Measurements from ENCODE around the gene LRRC14B. TPM values are rescaled to one million over a fixed set of nuclear protein-coding genes. Genes with fewer than 3 reads are reported as not detected.
"Not testable (repeated sequence)": the region's sequence is repeated elsewhere in the genome, so short reads cannot be mapped to it uniquely, and the experiment has no call there.

LRRC14B gene
- total RNA-seq, 1 donor from 2014 or later: not detected

GRCh38 chr5:206406-206805, 15.1 kb downstream of the LRRC14B start:
- intact Hi-C loops (cut with micrococcal nuclease): no loop called here

DNA sequence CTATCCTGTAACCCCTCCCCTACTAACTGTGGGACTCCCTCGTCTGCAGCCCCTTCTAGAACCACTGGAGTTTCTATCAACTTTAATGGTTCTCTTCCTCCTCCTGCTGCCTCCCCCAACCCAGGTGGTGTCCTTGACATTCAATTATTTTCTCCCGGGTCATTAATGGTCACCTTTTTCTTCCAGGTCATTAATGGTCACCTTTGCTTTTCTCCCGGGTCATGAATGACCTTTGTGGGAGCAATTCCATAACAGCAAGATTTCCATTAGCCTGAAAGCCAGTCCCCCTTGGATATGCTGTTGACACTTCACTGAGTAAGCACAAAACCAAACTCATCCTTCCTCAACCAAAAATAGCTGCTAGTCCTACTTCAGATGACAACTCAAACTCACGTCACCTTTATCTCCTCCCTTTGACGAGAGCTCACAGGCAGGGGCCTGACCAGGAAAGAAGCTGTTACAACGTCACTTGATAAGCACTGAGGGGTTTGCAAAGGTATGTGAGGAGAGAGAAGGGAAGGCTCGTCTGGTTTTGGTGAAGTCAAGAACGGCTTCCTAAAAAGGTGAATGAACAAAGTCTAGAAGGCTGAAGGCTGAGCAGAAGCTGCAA, 15.7 kb downstream of the LRRC14B start:
- intact Hi-C loops (cut with micrococcal nuclease): no loop called here

- intact Hi-C loops (cut with micrococcal nuclease): no loop called here
Observed at GRCh38 chr5:207599-207998, 16.3 kb downstream of the LRRC14B start.

DNA sequence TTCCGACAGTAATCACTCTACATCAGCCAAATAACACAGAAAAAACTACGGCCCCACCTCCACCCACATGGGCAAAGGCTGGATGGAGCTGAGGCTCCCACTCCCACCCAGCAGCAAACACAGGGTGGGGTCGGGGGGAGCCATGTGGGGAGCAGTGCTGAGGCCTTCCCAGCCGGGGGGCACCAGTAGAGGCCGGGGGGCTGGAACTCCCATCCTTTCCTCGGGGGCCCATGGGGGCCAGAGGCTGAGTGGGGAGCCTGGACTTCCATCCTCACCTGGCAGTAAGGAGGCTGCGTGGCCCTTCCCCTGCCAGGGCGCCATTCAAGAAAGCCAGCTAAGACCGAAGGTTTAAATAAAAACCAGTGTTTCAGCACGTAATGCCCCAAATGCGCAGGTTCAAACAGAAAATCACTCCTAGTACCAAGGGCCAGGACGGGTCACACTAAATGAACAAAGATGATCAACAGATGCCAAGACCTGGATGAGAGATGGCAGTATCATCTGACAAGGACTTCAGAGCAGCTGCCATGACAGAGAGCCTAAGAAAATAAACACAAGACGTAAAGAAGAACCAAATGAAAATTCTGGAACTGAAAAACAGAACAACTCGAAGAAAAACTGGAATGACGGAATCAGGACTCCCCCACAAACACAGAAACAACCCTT, 17.3 kb downstream of the LRRC14B start:
- intact Hi-C loops (cut with micrococcal nuclease): no loop called here

GRCh38 chr5:213803-214395, 22.6 kb downstream of the LRRC14B start:
- intact Hi-C loops (cut with micrococcal nuclease): no loop called here

DNA sequence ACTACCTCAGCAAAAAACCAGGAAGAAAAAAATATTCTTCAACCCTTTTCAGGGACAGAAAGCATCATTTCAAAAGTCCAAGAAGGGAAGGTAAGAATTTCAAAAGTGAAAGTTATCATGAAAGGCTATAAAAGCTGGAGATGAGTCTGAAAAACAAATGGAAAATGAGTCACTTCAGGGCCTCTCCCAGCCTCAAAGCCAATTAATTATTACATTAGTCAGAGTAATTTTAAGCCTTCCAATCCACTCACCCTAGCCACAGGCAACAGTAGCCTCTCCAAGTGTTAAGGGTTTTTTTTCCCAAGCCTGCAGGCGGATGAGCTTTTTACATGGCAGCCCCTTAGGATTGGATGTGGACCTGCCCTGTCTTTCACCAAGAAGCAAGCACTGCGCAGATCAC, 24.0 kb downstream of the LRRC14B start:
- intact Hi-C loops (cut with micrococcal nuclease): loop anchor here (5.0 kb wide), 1 partner anchor 117 kb away; no protein-coding TSS in a partner anchor

- intact Hi-C loops (cut with micrococcal nuclease): loop anchor here (5.0 kb wide), 1 partner anchor 116 kb away; no protein-coding TSS in a partner anchor
Observed at GRCh38 chr5:216076-216475, 24.8 kb downstream of the LRRC14B start.

DNA sequence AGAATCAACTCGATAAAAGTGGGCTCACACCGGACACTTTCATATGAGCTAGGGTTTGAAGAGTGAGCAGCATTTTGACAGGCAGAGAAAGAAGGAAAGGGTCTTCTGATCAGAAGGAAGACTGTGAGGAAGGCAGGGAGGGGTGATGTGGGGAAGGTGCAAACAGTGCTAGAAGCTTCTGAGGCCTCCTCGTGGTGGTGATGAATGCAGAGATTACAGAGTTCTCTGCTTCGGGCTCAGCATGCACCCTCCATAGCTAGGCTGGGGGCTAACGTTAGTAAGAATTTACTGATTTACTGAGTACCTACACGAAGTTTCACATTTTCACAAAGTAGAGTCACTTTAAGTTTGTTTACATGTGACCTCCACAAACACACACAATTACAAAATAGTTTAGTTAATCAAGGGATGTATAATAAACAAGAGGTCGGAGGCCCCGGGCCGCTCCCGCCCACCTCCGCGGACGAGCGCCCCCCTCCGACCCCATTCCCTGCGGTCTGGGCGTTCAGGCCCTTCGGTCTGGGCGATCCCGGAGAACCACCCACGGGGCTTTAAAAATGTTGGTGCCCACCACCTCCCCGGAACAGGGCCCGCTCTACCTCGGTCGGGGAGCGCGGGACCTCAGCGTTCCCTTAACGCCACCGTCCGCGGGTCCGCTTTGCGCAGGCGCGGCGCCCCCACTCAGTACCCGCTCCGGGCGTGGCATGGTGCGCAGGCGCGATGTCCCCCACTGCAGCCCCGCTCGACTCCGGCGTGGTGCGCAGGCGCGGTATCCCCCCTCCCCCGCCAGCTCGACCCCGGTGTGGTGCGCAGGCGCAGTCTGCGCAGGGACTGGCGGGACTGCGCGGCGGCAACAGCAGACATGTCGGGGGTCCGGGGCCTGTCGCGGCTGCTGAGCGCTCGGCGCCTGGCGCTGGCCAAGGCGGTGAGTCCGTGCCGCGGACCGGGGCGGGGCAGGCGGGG, 26.5 kb downstream of the LRRC14B start, which contains the start of the genes CCDC127 and SDHA:
Gene CCDC127, minus strand, starts transcription at position 660 of the 963 bp plus-strand sequence. CDS start 1,304 bp downstream, outside the sequence.
Gene SDHA, plus strand, starts transcription at position 827 of the 963 bp plus-strand sequence. Its CDS starts 36 bp downstream, at position 863.
- intact Hi-C loops (cut with micrococcal nuclease): loop anchor here (1.0 to 5.0 kb wide), 2 partner anchors 54 to 115 kb away; partner anchors contain the start of gene PDCD6

DNA sequence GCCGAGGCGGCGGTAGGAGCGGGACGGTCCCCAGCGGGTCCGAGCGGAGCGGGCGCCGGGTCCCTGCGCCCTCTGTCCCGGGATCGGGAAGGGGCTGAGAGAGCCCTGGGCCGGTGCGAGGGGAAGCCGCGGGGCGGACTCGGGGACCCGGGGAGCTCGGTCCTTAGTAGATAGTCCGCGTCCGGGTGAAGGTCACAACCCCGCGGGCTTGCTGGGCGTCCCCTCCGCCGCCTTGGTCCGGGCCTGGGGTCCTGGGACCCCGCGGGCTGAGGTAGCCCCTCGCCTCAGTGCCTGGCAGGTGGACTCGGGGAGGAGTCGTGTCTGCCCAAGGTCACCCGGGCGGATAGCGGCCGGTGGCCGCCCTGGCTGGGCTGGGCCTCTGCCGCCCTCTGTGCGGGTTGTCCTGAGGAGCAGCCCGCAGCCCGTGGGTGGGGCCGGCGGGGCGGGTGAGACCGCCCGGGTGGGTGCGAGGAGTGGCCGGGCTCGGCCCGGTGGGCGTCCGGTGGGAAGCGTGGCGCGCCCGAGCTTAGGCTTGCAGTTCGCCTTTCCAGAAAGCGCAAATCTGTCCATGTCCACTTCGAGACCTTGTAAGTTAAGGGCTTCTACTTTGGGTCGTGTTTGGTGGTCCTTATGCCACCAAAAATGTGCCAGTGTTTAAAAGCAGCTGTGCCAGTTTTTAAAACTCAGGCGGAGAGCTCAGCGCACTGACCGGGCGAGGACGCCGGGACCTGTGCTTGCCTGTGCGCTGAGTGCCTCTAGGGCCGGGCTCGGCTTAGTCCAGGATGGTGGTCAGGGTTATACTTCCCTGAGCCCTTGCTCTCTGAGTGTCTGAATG, 27.4 kb downstream of the LRRC14B start:
- intact Hi-C loops (cut with micrococcal nuclease): loop anchor here (1.0 to 5.0 kb wide), 3 partner anchors 30 to 114 kb away; partner anchors contain the start of gene PDCD6

DNA sequence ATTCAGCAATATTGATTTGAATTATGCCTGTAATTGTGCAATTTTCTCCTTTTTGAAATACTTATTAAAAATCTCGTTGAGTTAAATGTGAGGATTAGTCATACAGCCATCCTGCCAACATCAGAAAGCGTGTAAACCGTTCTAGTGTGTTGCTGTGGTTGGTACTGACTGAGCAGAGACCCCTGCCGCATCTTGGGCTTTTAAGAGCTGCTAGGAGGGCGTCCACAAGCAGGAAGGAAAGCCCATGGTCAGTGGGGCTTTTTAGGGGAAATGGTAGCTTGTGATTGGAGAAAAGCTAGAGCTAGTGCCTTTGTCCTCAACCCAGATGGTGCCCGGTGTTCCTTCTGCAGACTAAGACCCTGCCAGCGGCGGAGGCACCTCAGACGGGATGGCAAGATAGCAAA, 28.2 kb downstream of the LRRC14B start:
- intact Hi-C loops (cut with micrococcal nuclease): loop anchor here (1.0 to 5.0 kb wide), 2 partner anchors 31 to 113 kb away; no protein-coding TSS in a partner anchor

GRCh38 chr5:219991-220390, 28.7 kb downstream of the LRRC14B start:
- intact Hi-C loops (cut with micrococcal nuclease): loop anchor here (1.0 to 5.0 kb wide), 2 partner anchors 32 to 112 kb away; no protein-coding TSS in a partner anchor

DNA sequence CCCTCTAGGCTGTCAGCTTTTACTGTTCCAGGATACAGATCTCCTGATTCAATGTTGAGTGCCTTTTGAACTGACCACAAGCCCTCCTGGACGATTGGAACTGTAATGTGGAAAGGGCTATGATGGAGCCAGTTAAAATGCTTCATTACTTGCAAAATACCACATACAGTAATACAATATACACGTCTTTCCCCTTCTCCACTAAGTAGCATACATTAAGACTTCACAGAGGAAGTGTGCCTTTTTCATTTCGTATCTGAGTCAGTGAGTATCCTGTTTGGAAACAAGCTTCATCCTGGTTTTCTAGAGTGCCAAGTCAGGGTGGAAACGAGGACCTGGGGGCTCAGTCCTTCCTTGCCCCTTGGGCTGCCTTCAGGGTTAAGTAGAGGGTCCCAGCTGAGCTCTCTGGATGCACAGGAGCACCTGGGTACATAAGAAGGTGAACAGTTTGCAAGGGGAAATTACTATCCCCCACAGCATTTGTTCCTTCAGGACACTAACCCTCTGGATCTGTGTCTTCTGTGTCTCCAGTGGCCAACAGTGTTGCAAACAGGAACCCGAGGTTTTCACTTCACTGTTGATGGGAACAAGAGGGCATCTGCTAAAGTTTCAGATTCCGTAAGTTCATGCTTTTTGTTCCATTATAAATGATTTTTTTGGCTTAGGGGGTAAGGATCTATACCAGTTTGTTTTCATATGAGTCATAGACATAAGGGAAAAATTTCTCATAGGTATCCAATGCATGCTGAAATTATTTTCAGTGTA, 31.8 kb downstream of the LRRC14B start:
- intact Hi-C loops (cut with micrococcal nuclease): not testable (repeated sequence)

GRCh38 chr5:223791-224190, 32.5 kb downstream of the LRRC14B start:
- intact Hi-C loops (cut with micrococcal nuclease): no loop called here

DNA sequence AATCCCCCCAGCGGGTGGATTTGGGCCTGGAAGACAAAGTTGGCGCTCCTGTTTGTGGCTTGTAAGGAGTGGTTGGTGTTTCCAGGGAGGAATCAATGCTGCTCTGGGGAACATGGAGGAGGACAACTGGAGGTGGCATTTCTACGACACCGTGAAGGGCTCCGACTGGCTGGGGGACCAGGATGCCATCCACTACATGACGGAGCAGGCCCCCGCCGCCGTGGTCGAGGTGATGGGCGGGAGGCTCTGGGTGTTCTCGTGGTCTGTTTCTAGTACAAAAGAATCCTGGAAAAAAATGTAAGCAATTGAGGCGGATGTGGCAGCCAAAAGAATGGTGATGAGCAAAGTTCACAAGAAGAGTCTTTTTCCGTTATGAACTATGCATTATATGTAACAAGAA, 34.0 kb downstream of the LRRC14B start:
- intact Hi-C loops (cut with micrococcal nuclease): no loop called here

DNA sequence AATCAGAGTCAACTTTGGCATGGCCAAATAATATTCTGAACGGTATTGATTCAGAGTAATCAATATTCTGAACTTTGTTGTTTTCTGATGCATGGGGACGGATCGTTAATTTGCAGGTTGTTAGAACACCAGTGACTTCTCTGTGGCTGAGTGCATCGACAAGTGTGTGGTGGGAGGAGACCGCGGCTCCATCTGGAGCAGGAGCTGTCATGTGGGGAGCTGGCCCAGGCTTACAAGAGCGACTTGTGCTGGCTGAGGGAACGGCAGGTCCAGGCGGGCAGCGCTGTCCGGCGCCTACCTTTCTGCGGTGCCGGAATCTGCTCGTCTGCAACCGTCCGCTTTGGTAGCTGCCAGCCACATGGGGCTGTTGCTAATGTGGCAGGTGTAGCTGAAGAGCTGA, 36.1 kb downstream of the LRRC14B start:
- intact Hi-C loops (cut with micrococcal nuclease): not testable (repeated sequence)

DNA sequence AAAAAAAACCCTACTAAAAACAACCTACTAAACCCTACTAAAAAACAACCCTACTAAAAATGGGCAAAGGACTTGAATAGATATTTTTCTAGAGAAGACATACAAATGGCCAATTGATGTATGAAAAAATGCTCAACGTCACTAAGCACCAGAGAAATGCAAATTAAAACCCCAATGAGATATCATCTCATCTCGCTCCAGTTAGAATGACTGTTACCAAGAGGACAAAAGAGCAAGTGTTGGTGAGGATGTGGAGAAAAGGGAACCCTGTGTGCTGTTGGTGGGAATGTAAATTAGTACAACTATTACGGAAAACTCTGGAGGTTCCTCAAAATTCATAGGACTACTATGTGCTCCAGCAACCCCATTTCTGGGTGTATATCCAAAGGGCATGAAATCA, 37.6 kb downstream of the LRRC14B start:
- intact Hi-C loops (cut with micrococcal nuclease): no loop called here

DNA sequence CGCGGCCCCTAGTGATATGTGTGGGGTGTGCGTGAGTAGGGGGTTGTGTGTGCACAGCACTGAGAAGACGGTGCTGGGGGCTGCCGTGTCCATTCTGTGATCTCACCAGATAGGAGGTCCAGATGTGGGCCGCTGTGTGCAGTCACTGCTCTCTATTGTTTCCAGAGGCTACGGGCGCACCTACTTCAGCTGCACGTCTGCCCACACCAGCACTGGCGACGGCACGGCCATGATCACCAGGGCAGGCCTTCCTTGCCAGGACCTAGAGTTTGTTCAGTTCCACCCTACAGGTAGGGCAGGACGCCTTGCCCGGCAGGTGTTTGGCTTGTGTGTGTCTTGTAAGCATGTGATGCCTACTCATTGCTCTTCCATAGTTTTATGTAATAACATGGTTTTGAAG, 39.4 kb downstream of the LRRC14B start:
- intact Hi-C loops (cut with micrococcal nuclease): no loop called here

DNA sequence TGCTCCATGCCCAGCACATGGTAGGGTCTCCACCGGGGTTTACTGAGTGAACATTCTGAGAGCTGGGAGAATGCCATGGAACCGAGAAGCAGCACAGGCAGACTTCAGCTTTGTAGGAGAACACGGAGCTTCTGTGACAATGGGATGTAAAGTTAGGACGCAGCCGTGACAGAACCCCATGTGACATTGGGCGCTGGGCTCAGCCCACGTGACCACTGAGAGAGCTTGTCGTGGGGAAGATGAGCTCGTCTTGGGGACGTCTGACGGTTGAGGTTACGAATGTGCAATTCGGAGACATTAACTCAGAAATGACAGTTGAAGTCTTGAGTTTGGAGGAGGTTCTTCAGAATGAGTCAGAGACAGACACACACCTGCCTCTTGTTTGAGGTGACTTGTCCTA, 40.4 kb downstream of the LRRC14B start:
- intact Hi-C loops (cut with micrococcal nuclease): no loop called here

DNA sequence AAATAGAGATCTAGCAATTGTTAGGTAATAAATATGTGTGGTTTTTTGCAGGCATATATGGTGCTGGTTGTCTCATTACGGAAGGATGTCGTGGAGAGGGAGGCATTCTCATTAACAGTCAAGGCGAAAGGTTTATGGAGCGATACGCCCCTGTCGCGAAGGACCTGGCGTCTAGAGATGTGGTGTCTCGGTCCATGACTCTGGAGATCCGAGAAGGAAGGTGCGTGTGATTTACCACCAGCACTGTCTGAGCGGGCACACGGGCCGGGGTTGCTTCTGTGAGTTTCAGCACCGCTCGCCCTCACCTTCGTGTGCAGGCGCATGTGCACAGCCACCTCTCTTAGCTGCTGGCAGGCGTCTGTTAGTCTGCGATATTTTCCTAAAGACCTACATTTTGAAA, 42.1 kb downstream of the LRRC14B start:
- intact Hi-C loops (cut with micrococcal nuclease): not testable (repeated sequence)

Data from T-helper 2 cell treated with Interferon-gamma antibody and Interleukin-4, amounts not matched to agents 100 ng/mL and 5 ng/mL, for 36 hours (primary cell).